SH-SY5Y (cell line): ENCODE results near the gene CES3.

Experiments
- GATA2 ChIP-seq: IDR thresholded peaks from 2 replicates; pipeline ENCODE4 v1.6.1; 2011; ENCODE audit warnings: mild to moderate bottlenecking, low read depth, low read length
- GATA3 ChIP-seq: IDR thresholded peaks from 2 replicates; pipeline ENCODE4 v1.6.1; 2011; ENCODE audit warnings: low read depth, mild to moderate bottlenecking, low read length, moderate library complexity

- TF ChIP-seq GATA3 (no peak), GATA2 (no peak)
Observed at GRCh38 chr16:66936889-66937554, 24.0 kb upstream of the CES3 start.
